ENCODE data around the gene XDH. TPM values are rescaled to one million over a fixed set of nuclear protein-coding genes. Genes with fewer than 3 reads are reported as not detected.

The XDH gene
- total and polyA plus RNA-seq, 9 of the 15 experiments (the other 6 are each of a cell fraction or from before 2014, with no cell fraction given): 0.04 to 0.06 TPM; not detected in 7

DNA sequence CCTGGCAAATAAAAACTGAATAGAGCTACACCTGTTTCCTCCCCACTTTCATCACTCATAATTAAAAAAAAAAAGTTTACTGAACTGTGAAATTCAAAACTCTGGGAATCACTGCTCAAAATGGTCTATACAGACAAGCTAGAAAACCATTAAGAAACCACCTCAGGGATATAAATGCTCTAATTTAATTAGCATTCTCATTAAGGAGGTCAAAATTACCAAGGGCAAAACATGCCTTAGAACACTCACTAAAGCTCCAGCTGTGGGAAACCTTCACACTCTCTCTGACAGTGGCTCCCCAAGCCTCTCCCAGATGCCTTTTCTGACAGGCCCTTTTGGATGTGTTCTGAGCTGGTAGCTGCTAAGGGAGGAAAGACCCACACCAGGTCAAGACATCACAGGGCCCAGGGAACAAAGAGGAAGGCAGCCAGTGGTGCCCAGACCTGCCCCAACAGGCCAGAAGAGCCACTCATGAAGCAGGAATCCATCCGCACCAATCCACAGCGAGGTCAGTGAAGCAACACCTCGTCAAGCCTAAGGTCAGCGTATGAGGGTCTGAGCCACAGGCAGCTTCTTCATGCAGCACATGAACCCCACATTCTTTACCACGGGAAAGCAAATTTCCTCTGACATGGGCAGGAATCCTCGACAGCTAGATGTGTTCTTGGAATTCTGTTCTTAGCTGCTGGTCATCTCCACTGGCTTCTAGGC lies 35.6 kb downstream of the XDH start (continued):
- TF ChIP-seq, protein P1, sequence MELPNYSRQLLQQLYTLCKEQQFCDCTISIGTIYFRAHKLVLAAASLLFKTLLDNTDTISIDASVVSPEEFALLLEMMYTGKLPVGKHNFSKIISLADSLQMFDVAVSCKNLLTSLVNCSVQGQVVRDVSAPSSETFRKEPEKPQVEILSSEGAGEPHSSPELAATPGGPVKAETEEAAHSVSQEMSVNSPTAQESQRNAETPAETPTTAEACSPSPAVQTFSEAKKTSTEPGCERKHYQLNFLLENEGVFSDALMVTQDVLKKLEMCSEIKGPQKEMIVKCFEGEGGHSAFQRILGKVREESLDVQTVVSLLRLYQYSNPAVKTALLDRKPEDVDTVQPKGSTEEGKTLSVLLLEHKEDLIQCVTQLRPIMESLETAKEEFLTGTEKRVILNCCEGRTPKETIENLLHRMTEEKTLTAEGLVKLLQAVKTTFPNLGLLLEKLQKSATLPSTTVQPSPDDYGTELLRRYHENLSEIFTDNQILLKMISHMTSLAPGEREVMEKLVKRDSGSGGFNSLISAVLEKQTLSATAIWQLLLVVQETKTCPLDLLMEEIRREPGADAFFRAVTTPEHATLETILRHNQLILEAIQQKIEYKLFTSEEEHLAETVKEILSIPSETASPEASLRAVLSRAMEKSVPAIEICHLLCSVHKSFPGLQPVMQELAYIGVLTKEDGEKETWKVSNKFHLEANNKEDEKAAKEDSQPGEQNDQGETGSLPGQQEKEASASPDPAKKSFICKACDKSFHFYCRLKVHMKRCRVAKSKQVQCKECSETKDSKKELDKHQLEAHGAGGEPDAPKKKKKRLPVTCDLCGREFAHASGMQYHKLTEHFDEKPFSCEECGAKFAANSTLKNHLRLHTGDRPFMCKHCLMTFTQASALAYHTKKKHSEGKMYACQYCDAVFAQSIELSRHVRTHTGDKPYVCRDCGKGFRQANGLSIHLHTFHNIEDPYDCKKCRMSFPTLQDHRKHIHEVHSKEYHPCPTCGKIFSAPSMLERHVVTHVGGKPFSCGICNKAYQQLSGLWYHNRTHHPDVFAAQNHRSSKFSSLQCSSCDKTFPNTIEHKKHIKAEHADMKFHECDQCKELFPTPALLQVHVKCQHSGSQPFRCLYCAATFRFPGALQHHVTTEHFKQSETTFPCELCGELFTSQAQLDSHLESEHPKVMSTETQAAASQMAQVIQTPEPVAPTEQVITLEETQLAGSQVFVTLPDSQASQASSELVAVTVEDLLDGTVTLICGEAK (IDR thresholded peaks at IDR 0.05): no peak
- TF ChIP-seq, protein P1 (CRISPR knock-in tag; IDR thresholded peaks at IDR 0.05): no peak
- TF ChIP-seq TAF1 (IDR thresholded peaks at IDR 0.05; ENCODE audit: control insufficient read depth, extremely low read depth, insufficient read depth, low read length, severe bottlenecking) (no peak), CSDE1 (IDR thresholded peaks at IDR 0.05) (no peak), TCF7 (IDR thresholded peaks at IDR 0.05; ENCODE audit: borderline replicate concordance) (no peak)

All from K562 (cell line).